K562 (cell line): ENCODE measurements around the gene TMEM72. TPM values are rescaled to one million over a fixed set of nuclear protein-coding genes. Genes with fewer than 3 reads are reported as not detected.

Source experiments
- ATAC-seq: fragments of 200-7000 bp; cut with Tn5 transposase; 3 replicates; pipeline ENCODE4 v1.9.1; 2020; ENCODE audit warnings: moderate library complexity
- BruUV-seq: library from RNA; stranded (reverse); fragments of 400-500 nt; replicated peaks from 2 replicates; lab custom pipeline; 2021; lab: Mats Ljungman, UMichigan
- CTCF ChIA-PET: fragments of 300-600 bp; formaldehyde crosslinking; extraction: SDS; loops from one replicate; lab custom pipeline; 2021; ENCODE audit warnings: low intra/inter-chr PET ratio; lab: Yijun Ruan, JAX
- POLR2A ChIA-PET: fragments of 300-600, 350-650 bp; sonication (Branson Sonifier 250); formaldehyde crosslinking; extraction: SDS; loops from one replicate; lab custom pipeline; 2021; ENCODE audit warnings: antibody characterized with exemption, inconsistent platforms; lab: Yijun Ruan, JAX
- DNase-seq, 4 experiments: peaks; one replicate each; pipeline versions ENCODE4 v3.0.0 to v3.0.0-alpha.2; 2011 to 2018; ENCODE audit warnings: low spot score in 3 of 4, mixed read lengths in 3 of 4; ENCODE audit errors: extremely low read depth in 1 of 4
- FAIRE-seq: peaks from 2 replicates; lab custom pipeline; 2011; peaks lifted over from hg19 to GRCh38; lab: Jason Lieb, UNC
- H2AFZ ChIP-seq: 2 replicates; pipeline ENCODE4 v1.6.0; 2011; ENCODE audit warnings: low read depth, low read length, control low read depth, inconsistent platforms
- H3K27ac ChIP-seq: fragments of 200-600 bp; 3 replicates; pipeline ENCODE4 v1.8.0; 2011; ENCODE audit warnings: low read depth, mild to moderate bottlenecking, control low read depth, inconsistent platforms, low read length, moderate library complexity, mixed read lengths; ENCODE audit errors: extremely low read depth
- H3K27me3 ChIP-seq, 2 experiments: fragments of 300-600 bp in 1 of 2; 2 replicates in 1 of 2; 3 replicates in 1 of 2; pipeline versions ENCODE4 v1.6.0 to v1.8.0; 2011; ENCODE audit warnings: inconsistent platforms in 2 of 2, low read length in 2 of 2, mild to moderate bottlenecking in 1 of 2, mixed read lengths in 1 of 2, moderate library complexity in 1 of 2; ENCODE audit not compliant: control insufficient read depth in 2 of 2, insufficient read depth in 2 of 2
- H3K36me3 ChIP-seq: fragments of 300-600 bp; 3 replicates; pipeline ENCODE4 v1.8.0; 2011; ENCODE audit warnings: mild to moderate bottlenecking, low read length, inconsistent platforms; ENCODE audit not compliant: control insufficient read depth, insufficient read depth
- H3K4me1 ChIP-seq, 2 experiments: fragments of 200-600 bp in 1 of 2; replicated peaks in 1 of 2; 2 replicates in 1 of 2; 3 replicates in 1 of 2; pipeline versions ENCODE4 v1.5.1 to v1.8.0; 2011; ENCODE audit warnings: inconsistent platforms in 2 of 2, low read length in 2 of 2, mild to moderate bottlenecking in 1 of 2, mixed read lengths in 1 of 2, moderate library complexity in 1 of 2; ENCODE audit not compliant: control insufficient read depth in 2 of 2, insufficient read depth in 2 of 2
- H3K4me2 ChIP-seq: 2 replicates; pipeline ENCODE4 v1.6.1; 2011; ENCODE audit warnings: low read length, control low read depth, inconsistent platforms, mixed read lengths; ENCODE audit not compliant: insufficient read depth
- H3K4me3 ChIP-seq: fragments of 200-600 bp; sonication (generic), shearing (Covaris generic); 2 replicates; pipeline ENCODE4 v1.5.1; 2016; ENCODE audit warnings: control low read depth, inconsistent platforms
- H3K79me2 ChIP-seq: fragments of 200-600 bp; 3 replicates; pipeline ENCODE4 v1.8.0; 2011; ENCODE audit warnings: low read length, inconsistent platforms; ENCODE audit not compliant: control insufficient read depth, insufficient read depth
- H3K9ac ChIP-seq, 2 experiments: 2 replicates each; pipeline versions ENCODE4 v1.6.0 to v1.6.1; 2011; ENCODE audit warnings: low read depth in 2 of 2, low read length in 2 of 2, control low read depth in 1 of 2, inconsistent platforms in 1 of 2, mild to moderate bottlenecking in 1 of 2, mixed read lengths in 1 of 2; ENCODE audit not compliant: insufficient read depth in 1 of 2
- H3K9me1 ChIP-seq: one replicate; pipeline ENCODE4 v1.6.0; 2011; ENCODE audit warnings: inconsistent platforms, mild to moderate bottlenecking, low read length, moderate library complexity; ENCODE audit not compliant: control insufficient read depth, insufficient read depth
- H3K9me3 ChIP-seq: replicated peaks from 2 replicates; pipeline ENCODE4 v1.5.1; 2011; ENCODE audit warnings: low read depth, low read length, inconsistent platforms; ENCODE audit not compliant: control insufficient read depth, insufficient read depth
- H4K20me1 ChIP-seq: replicated peaks from 2 replicates; pipeline ENCODE4 v1.6.1; 2011; ENCODE audit warnings: low read length, inconsistent platforms, mixed read lengths; ENCODE audit not compliant: control insufficient read depth, insufficient read depth
- CHD1 ChIP-seq: fragments of 200-600 bp; sonication (generic); IDR thresholded peaks from one replicate; pipeline ENCODE4 v1.6.1; 2012; ENCODE audit warnings: mild to moderate bottlenecking, moderate library complexity, low read length, inconsistent platforms
- E2F8 ChIP-seq: fragments of 450-650 bp; IDR thresholded peaks from 2 replicates; pipeline ENCODE4 v1.7.1; 2018; ENCODE audit warnings: mild to moderate bottlenecking, low read depth; ENCODE audit not compliant: partially characterized antibody
- FOXP4 ChIP-seq: sonication (generic); formaldehyde crosslinking; IDR thresholded peaks from 2 replicates; pipeline ENCODE4 v1.8.0; 2022; ENCODE audit warnings: mild to moderate bottlenecking, missing genetic modification reagents, borderline replicate concordance
- HDAC3 ChIP-seq: fragments of 450-650 bp; IDR thresholded peaks from 2 replicates; pipeline ENCODE4 v1.6.1; 2018; ENCODE audit warnings: borderline replicate concordance, mild to moderate bottlenecking, moderate library complexity; ENCODE audit not compliant: partially characterized antibody
- NONO ChIP-seq, 2 experiments: fragments of 200-400 bp in 1 of 2; fragments of 450-650 bp in 1 of 2; formaldehyde crosslinking in 1 of 2; IDR thresholded peaks; 2 replicates each; pipeline ENCODE4 v1.6.1; 2017; ENCODE audit warnings: low read depth in 2 of 2, mild to moderate bottlenecking in 2 of 2, moderate library complexity in 2 of 2, low read length in 1 of 2
- PHF8 ChIP-seq: fragments of 200-600 bp; sonication (generic); IDR thresholded peaks from 2 replicates; pipeline ENCODE4 v1.6.1; 2012; ENCODE audit warnings: mixed run types, mild to moderate bottlenecking, inconsistent platforms, low read length, moderate library complexity, borderline replicate concordance
- RAD21 ChIP-seq, 2 experiments: fragments of 250-450 bp in 1 of 2; fragments of 450-650 bp in 1 of 2; sonication (Bioruptor Pico) in 1 of 2; formaldehyde crosslinking in 1 of 2; IDR thresholded peaks in 1 of 2; conservative IDR thresholded peaks in 1 of 2; 2 replicates each; pipeline versions ENCODE4 v1.4.0 to v1.8.0; 2020 to 2022; ENCODE audit warnings: mild to moderate bottlenecking in 2 of 2, moderate library complexity in 1 of 2
- SMAD2 ChIP-seq: fragments of 150-350 bp; IDR thresholded peaks from 2 replicates; pipeline ENCODE4 v1.6.1; 2014; ENCODE audit warnings: low read depth, mild to moderate bottlenecking, low read length
- ZFP30 ChIP-seq: fragments of 250-450 bp; sonication (Bioruptor Pico); IDR thresholded peaks from 2 replicates; pipeline ENCODE4 v1.8.0; 2022; ENCODE audit warnings: moderate library complexity, mild to moderate bottlenecking, inconsistent platforms, borderline replicate concordance
- ZFPM2 ChIP-seq: fragments of 250-450 bp; sonication (Bioruptor Pico); IDR thresholded peaks from 2 replicates; pipeline ENCODE4 v1.5.1; 2022; ENCODE audit warnings: mild to moderate bottlenecking
- ZNF133 ChIP-seq: fragments of 250-450 bp; sonication (Bioruptor Pico); IDR thresholded peaks from 2 replicates; pipeline ENCODE4 v1.4.0; 2020; ENCODE audit warnings: mild to moderate bottlenecking
- ZNF217 ChIP-seq: sonication (generic); formaldehyde crosslinking; IDR thresholded peaks from 2 replicates; pipeline ENCODE4 v1.8.0; 2022; ENCODE audit warnings: mild to moderate bottlenecking, missing genetic modification reagents
- ZNF277 ChIP-seq: fragments of 250-450 bp; sonication (Bioruptor Pico); IDR thresholded peaks from 2 replicates; pipeline ENCODE4 v1.8.0; 2022; ENCODE audit warnings: inconsistent platforms, mild to moderate bottlenecking, moderate library complexity, borderline replicate concordance
- ZNF395 ChIP-seq: fragments of 200-800 bp; sonication (Bioruptor generic); IDR thresholded peaks from 2 replicates; pipeline ENCODE4 v1.6.1; 2017; ENCODE audit warnings: missing genetic modification characterization, missing compliant biosample characterization
- WGBS: fragments of 100-300 bp; shearing (Covaris generic); methylation state at CpG from one replicate; pipeline ENCODE4 v1.1.6; 2016; ENCODE audit warnings: low coverage, mixed read lengths; ENCODE audit not compliant: insufficient coverage; ENCODE audit errors: missing lambda C conversion rate; 5-methylcytosine and 5-hydroxymethylcytosine counted together
- in situ Hi-C: fragments of 300-500 bp; cut with MboI; formaldehyde crosslinking; loops from 4 replicates; pipeline ENCODE4 v1.15.0; 2018; ENCODE audit warnings: inconsistent platforms, mixed read lengths
- intact Hi-C: fragments of 100-400 bp; cut with micrococcal nuclease; formaldehyde crosslinking; loops from 2 replicates; pipeline ENCODE4 v1.14.2; 2022
- polyA plus RNA-seq, 8 experiments: library from polyadenylated mRNA; depleted of rRNA in 4 of 8; stranded (reverse) in 5 of 8; unstranded in 3 of 8; fragments of >200 nt; fragmentation: Nextera tagmentation in 2 of 8; fragmentation: Illumina TruSeq in 1 of 8; extraction: Ambion mirVana in 2 of 8; extraction: Trizol in 1 of 8; gene quantifications; 2 replicates each; pipeline versions ENCODE4 v1.2.1 to v1.2.3, GENCODE V29; 2011 to 2014; ENCODE audit warnings: inconsistent platforms in 1 of 8, missing spikeins in 1 of 8
- total RNA-seq, 7 experiments: library from RNA; depleted of rRNA in 6 of 7; stranded (reverse); fragments of >200 nt in 6 of 7; fragmentation: Illumina TruSeq in 2 of 7; extraction: Trizol in 2 of 7; gene quantifications; 2 replicates each; pipeline versions ENCODE4 v1.2.1 to v1.2.3, GENCODE V29; 2011 to 2021; ENCODE audit warnings: low replicate concordance in 1 of 7

TMEM72 gene
- total and polyA plus RNA-seq, 9 of the 15 experiments (the other 6 are each of a cell fraction or from before 2014, with no cell fraction given), result not detected

GRCh38 chr10:44909910-44910309 is 1.2 kb upstream of the TMEM72 start:
- Histone ChIP-seq H2AFZ (no peak overlapping the region), H3K27me3 (peaks cover 7 to 36% of the 10 kb centered on the region in 2 experiments; a peak in 4 of 5 replicates), H3K79me2 (no peaks in the 10 kb centered on the region), H3K9me1 (peaks cover 3% of the 10 kb centered on the region), H3K36me3 (no peaks in the 10 kb centered on the region), H4K20me1 (peaks cover 3% of the 10 kb centered on the region; the same call in 1 of the 2 replicates), H3K4me3 (no peak overlapping the region), H3K4me2 (no peak overlapping the region), H3K27ac (no peak overlapping the region), H3K9me3 (no peaks in the 10 kb centered on the region), H3K9ac (no peak overlapping the region), H3K4me1 (peaks cover 32 to 35% of the 10 kb centered on the region in 2 experiments)
- ChIA-PET CTCF (no interaction called here), POLR2A (interaction anchor here (0.9 kb wide), 1 partner anchor 21 kb away, joined by 3 read pairs; no protein-coding TSS in a partner anchor)
- in situ Hi-C loops (no loop called here), intact Hi-C loops (no loop called here)
- no TSS peak for BruUV-seq
- TF ChIP-seq SMAD2 (no peak), E2F8 (no peak), HDAC3 (no peak), FOXP4 (CRISPR knock-in tag) (no peak), ZNF133 (no peak), PHF8 (no peak), ZNF277 (CRISPR knock-in tag) (no peak), ZFP30 (no peak), RAD21 (CRISPR knock-in tag; conservative IDR thresholded peaks at IDR 0.05 in 1 of 2, IDR thresholded peaks at IDR 0.05 in 1 of 2) (no peak), ZFPM2 (CRISPR knock-in tag) (no peak), ZNF217 (no peak), ZNF395 (CRISPR knock-in tag) (no peak), NONO (IDR thresholded peaks at IDR 0.05; ENCODE audit: low read depth in 2 of 2, low read length in 1 of 2) (no peak), CHD1 (no peak)
- FAIRE-seq (no peak), DNase-seq (no peak), ATAC-seq (no peak)
- WGBS, result no CpG with 5 or more reads among the region's 1 CpG
